Measurements from ENCODE around the gene ARHGAP26. TPM values are rescaled to one million over a fixed set of nuclear protein-coding genes. Genes with fewer than 3 reads are reported as not detected.

ARHGAP26 gene
- polyA plus RNA-seq, 3 donors, result 26.5 to 56.8 (median 28.7) TPM

GRCh38 chr5:142816531-142817430 lies 46.6 kb downstream of the ARHGAP26 start:
- Histone ChIP-seq H3K9ac (ENCODE audit: insufficient read depth, low read length, poor library complexity, severe bottlenecking) (no peak overlapping the region), H3K4me3 (replicated peaks in 1 of 3; ENCODE audit: low read depth in 2 of 3, low read length in 3 of 3) (no peak overlapping the region), H3K4me1 (ENCODE audit: control insufficient read depth in 1 of 2, insufficient read depth in 2 of 2, low read length in 2 of 2) (peaks cover 73 to 91% of the 10 kb centered on the region in 2 donors), H3K79me2 (ENCODE audit: insufficient read depth, low read length) (peaks cover 96% of the 10 kb centered on the region), H3K36me3 (replicated peaks in 1 of 2; ENCODE audit: control insufficient read depth in 1 of 2, insufficient read depth in 2 of 2, low read length in 2 of 2) (peaks cover 0 to 7% of the 10 kb centered on the region in 2 donors), H3K9me3 (replicated peaks in 1 of 2; ENCODE audit: control insufficient read depth in 1 of 2, insufficient read depth in 1 of 2, low read length in 2 of 2) (no peaks in the 10 kb centered on the region), H3K27me3 (ENCODE audit: control insufficient read depth in 2 of 2, insufficient read depth in 2 of 2, low read length in 2 of 2) (no peaks in the 10 kb centered on the region), H4K20me1 (ENCODE audit: insufficient read depth, low read length) (peaks cover 82% of the 10 kb centered on the region), H3K4me2 (replicated peaks; ENCODE audit: extremely low read depth, low read length, poor library complexity, severe bottlenecking) (no peak overlapping the region), H3K27ac (ENCODE audit: low read depth in 1 of 2, low read length in 2 of 2) (peak overlapping the region in 1 of 2 donors; percentile 63), H2AFZ (ENCODE audit: insufficient read depth, low read depth, low read length, poor library complexity, severe bottlenecking) (no peak overlapping the region)
- no peak for DNase-seq
- peaks cover 0 to 5% (median 0%) of the 10 kb centered on the region in 7 donors for H3K9me3 Mint-ChIP-seq
- no peak overlapping the region for H3K4me3 Mint-ChIP-seq
- H3K27ac Mint-ChIP-seq, result peak overlapping the region; percentile 19 to 81 (median 59)
- intact Hi-C loops (cut with micrococcal nuclease), result loop anchor here in 1 of 2 donors (5.0 kb wide), 1 partner anchor 44 kb away; the partner anchor contains the start of gene ARHGAP26
- WGBS (ENCODE audit: insufficient coverage), result 96% methylated on average over 6 of the region's 6 CpGs
- peaks cover 0 to 4% (median 2%) of the 10 kb centered on the region in 3 donors for H3K27me3 Mint-ChIP-seq (ENCODE audit: low read depth in 3 of 3)
- peaks cover 54 to 66% of the 10 kb centered on the region in 2 donors for H3K36me3 Mint-ChIP-seq
- no peak for TF ChIP-seq CTCF (IDR thresholded peaks at IDR 0.05)
- peaks cover 79% of the 10 kb centered on the region for H3K4me1 Mint-ChIP-seq

DNA sequence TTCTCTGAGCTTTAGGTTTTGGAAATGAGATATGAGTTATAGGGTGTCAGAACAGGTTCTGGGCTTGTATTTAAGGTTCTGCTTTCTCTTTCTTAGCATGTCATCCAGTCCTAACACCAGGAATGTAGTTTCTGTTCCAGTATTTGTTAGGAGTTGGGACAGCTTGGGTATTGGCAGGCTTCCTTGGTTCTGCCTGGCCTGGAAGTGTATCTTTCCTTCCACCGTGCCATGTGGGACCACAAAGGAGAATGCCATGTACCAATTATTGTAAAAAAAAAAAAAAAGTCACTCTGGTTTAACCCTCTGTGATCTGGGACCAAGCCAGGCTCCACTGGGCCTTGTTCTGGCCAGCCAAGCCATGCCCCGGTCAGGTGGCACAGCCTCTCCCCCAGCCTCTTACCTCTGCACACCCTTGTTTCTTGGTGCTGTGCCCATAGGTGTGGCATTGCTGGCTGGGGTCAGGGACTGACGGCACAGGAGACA lies 47.8 kb downstream of the ARHGAP26 start:
- intact Hi-C loops (cut with micrococcal nuclease), result loop anchor here in 1 of 2 donors (5.0 kb wide), 1 partner anchor 46 kb away; the partner anchor contains the start of gene ARHGAP26
- Mint-ChIP-seq H3K4me1 (peaks cover 80% of the 10 kb centered on the region), H3K27ac (peak overlapping the region in 6 of 7 donors; percentile 30 to 78 (median 56)), H3K4me3 (no peak overlapping the region), H3K9me3 (peaks cover 0 to 5% (median 0%) of the 10 kb centered on the region in 7 donors), H3K27me3 (ENCODE audit: low read depth in 3 of 3) (peaks cover 0 to 4% (median 2%) of the 10 kb centered on the region in 3 donors), H3K36me3 (peaks cover 55 to 68% of the 10 kb centered on the region in 2 donors)
- Histone ChIP-seq H3K9ac (ENCODE audit: insufficient read depth, low read length, poor library complexity, severe bottlenecking) (no peak overlapping the region), H3K4me3 (replicated peaks in 1 of 3; ENCODE audit: low read depth in 2 of 3, low read length in 3 of 3) (no peak overlapping the region), H4K20me1 (ENCODE audit: insufficient read depth, low read length) (peaks cover 90% of the 10 kb centered on the region), H3K79me2 (ENCODE audit: insufficient read depth, low read length) (peaks cover 95% of the 10 kb centered on the region), H3K4me2 (replicated peaks; ENCODE audit: extremely low read depth, low read length, poor library complexity, severe bottlenecking) (no peak overlapping the region), H3K4me1 (ENCODE audit: control insufficient read depth in 1 of 2, insufficient read depth in 2 of 2, low read length in 2 of 2) (peaks cover 76 to 90% of the 10 kb centered on the region in 2 donors), H3K27ac (ENCODE audit: low read depth in 1 of 2, low read length in 2 of 2) (peak overlapping the region in 1 of 2 donors; percentile 63), H3K27me3 (ENCODE audit: control insufficient read depth in 2 of 2, insufficient read depth in 2 of 2, low read length in 2 of 2) (no peaks in the 10 kb centered on the region), H3K9me3 (replicated peaks in 1 of 2; ENCODE audit: control insufficient read depth in 1 of 2, insufficient read depth in 1 of 2, low read length in 2 of 2) (no peaks in the 10 kb centered on the region), H2AFZ (ENCODE audit: insufficient read depth, low read depth, low read length, poor library complexity, severe bottlenecking) (no peak overlapping the region), H3K36me3 (replicated peaks in 1 of 2; ENCODE audit: control insufficient read depth in 1 of 2, insufficient read depth in 2 of 2, low read length in 2 of 2) (peaks cover 0 to 7% of the 10 kb centered on the region in 2 donors)
- DNase-seq, result no peak
- TF ChIP-seq CTCF (IDR thresholded peaks at IDR 0.05), result no peak
- 50% methylated on average over 1 of the region's 3 CpGs for whole genome bisulfite sequencing (ENCODE audit: insufficient coverage)
